ELR (cell line): ENCODE results near the gene ANKRD18A.
"Not testable (repeated sequence)": the region's sequence is repeated elsewhere in the genome, so short reads cannot be mapped to it uniquely, and the experiment has no call there.

Experiments
- DNase-seq: peaks from one replicate; pipeline ENCODE4 v3.0.0-alpha.2; 2015; ENCODE audit warnings: low read depth

The ANKRD18A gene

DNA sequence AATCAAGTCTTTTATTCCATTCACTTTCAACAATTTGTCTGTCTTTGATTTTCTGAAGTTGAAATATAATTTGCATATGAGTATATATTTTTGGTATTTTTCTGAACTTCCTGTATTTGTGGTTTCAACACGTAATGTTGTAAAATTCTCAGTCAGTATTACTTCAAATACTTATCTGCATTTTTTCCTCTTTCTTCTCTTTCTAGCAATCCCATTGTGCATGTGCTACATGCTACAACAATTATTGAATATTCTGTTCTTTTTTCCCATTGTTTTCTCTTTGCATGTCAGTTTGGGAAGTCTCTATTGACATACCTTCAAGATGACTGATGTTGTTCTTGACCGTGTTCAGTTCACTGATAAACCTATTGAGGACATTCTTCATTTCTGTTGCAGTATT, 5.6 kb upstream of the ANKRD18A start:
- DNase-seq, result no peak

DNA sequence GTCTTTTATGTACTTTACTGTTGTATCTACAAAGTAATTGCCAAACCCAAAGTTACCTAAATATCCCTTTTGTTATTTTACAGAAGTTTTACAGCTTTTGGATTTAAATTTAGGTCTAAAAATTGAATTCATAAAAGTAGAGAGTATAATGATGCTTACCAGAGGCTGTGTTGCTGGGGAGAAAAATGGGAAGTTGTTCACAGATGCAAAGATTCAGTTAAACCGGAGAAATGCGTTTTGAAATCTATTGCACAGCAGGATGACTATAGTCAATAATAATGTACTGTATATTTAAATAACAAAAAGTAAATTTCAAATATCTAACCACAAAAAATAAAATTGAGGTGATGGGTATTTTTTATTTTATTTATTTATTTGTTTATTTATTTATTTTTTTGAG, 2.6 kb upstream of the ANKRD18A start:
- no peak for DNase-seq

DNA sequence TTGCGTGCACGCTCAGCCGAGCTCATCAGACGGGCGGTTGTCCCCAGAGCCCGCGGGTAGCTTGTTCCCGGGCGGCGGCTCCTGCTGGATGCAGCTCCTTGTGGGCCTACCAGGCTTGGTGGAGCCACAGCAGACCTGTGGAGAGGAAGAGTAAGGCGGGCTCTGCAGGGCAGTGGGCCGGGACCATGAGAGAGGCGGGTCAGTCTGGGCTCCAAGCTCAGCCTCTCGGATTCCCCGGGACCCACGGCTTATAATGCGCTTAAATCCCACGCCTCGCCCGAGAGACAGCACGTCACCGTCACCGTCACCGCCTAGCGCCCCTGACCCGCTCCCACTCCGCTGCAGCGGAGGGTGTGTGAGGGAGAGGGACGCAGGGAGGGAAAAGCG, 1.9 kb upstream of the ANKRD18A start:
- no peak for DNase-seq

DNA sequence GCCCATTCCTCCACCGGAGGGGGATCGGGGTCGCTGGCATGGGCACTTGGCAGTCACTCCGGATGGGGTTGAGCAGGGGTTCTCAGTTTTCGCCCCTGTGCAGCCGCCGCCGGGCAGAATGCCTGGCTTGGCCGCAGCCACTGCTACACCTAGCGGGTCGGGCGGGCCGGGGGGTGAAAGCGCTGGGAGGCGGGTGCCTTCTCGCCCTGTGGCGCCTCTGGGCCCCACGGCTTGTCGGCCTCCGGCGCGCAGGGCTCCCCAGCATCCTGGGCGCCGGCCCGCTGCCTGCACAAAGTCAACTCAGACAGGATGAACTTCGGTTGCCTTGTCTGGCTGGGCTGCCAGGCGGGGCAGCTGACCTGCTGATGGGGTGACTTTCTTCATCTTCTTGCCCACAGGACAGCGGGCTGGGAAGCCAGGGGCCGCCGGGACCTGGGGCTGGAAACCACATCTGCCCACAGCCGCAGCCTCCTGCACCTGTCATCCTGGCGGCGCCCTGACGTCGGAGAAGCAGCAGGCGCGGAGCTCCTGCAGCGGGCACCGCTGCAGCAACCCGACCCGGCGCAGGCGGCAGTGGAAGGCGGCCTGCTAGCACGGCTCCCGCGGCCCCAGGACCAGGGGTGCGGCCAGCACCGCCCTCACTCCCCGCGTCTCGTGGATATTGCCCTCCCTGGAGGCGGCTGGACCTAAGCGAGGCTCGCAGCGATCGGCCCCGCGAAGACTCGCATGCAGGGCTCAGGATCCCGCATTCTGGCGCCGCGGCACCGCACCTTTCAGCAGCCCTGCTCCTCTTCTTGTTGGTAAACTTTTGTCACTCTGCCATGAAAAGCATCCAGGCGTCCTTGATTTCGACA, 1.3 kb upstream of the ANKRD18A start:
- no peak for DNase-seq

DNA sequence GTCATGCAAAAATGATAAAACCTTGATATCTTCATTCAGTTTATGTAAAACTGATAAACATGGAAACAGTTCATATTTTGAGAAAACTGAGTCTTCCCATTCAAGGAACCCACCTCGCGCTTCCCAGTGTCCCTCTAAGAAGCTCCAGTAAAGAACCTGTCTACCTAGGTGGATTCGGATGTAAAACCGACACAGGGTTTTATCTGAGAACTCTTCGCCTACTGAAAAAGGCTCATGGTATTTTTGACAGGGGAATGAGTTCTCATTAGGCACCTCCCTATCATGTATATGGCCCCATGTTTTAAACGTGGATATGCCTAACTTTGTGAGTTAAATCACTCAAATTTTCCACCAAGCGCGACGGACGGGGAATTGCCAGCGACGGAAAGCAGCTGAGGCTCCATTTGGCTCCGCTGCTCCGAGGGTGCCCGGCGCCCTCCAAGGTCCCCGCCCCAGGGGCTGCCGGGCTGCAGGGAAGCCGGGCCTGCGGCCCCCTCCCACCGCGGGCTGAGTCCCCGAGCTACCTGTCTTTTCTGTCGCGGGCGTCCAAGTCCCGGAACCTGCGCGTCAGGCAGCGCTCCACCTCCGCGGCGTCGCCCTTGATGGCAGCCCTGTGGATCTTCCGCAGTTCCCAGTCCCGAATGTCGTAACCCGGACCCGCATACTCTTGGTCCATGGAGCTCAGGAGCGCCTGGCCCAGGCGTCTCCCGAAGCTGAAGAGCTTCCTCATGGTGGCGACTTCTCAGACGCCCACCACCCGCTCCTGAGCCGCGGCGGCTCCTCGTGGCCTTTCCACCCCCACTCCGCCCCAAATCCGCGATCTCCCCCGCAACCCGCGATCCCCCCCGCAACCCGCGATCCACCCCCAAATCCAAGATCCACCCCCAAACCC, 594 bp downstream of the ANKRD18A start:
- DNase-seq, result no peak

DNA sequence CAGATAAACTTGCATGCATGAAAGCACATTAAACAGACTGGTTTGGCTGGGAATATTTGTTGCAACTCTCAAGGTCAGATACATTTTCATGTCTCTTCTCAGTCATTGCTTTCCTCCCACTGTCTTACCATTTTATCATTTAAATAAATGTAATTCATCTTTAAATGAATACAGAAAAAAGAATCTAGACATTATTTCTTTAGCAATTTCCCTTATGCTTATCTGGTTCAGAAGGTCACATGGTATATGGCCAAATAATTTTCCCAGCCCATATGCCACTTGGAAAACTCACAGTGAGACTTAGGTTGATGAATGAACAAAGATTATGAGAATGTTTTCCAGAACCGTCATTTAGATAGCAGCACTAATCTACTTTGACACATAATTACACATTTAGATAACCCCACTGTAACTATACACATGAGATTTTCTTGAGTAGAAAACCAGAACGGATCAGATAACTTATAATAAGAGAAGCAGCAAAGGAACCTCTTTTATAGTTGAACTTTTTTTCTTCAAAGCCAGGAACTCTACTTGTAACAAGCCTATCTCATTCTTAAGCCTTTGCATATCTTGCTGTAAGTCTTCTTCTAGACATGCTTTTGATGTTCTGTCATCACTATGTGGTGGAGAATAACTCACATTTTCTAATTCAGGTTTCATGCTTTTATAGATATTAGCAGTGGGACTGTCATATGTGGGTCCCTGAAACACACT, 22.2 kb downstream of the ANKRD18A start:
- DNase-seq, result not testable (repeated sequence)

DNA sequence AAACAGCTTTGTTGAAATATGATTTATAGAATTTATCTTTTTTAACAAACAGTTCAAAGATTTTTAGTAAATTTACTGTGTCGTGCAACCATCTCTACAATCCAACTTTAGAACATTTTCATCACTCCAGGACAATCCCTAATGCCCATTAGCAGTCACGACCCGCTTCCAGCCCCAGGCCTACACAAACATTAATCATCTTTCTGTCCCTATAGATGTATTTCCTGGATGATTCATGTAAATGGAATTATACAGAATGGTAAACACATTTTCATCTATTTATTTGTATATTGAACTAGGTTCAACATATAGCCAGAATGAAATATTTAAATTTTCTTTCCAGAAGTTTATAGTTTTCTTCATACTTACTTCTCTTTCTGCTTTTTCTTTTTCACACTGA, 25.3 kb downstream of the ANKRD18A start:
- DNase-seq, result not testable (repeated sequence)

DNA sequence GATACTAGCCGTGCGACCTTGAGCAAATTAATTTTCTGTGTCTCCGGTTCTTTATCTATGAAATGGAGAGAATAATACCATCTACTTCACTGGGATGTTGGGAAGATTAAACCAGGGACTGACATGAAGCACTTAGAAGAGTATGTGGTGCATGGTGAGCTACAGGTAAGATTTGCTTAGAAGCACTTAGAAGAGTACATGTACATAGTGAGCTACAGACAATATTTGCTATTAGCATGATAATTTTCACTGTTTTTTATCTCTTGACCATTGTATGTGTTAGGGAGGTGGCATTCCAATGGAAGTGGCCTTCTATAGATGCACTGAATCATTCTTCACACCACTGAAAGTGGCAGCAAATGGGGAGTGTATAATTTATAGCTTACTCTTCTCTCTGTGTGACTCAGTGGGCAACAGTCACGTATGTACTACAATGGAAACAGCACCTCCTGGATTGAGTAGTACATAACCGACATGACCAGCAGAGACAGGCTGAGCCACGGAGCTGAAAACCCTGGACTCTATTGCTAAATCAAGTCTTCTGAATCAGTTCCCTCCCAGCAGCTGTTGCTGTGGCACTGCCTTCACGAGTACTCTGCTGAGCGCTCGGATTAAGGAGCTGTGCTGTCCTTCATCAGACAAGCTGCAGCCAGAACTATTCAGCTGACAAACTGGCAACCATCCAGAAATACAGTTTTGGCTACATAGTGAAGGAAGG, 28.9 kb downstream of the ANKRD18A start:
- not testable (repeated sequence) for DNase-seq

DNA sequence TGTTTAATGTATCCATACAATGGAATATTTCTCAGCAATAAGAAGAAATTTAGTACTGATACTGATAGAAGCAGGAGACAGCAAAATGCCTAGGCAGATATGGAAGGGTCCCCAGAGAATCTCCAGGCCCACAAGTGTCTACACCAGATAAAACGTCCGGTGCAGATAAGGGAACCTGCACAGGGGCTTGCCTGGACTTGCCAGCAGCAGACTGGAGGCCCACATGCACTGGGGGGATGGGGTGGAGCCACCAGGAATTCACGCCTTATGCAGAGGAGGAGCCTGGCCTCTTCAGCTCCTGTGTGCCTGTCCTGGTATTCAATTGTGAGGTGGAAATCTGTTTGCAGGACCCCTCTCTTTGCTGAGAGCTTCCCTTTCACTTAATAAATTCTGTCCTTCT, 36.6 kb downstream of the ANKRD18A start:
- DNase-seq, result not testable (repeated sequence)

DNA sequence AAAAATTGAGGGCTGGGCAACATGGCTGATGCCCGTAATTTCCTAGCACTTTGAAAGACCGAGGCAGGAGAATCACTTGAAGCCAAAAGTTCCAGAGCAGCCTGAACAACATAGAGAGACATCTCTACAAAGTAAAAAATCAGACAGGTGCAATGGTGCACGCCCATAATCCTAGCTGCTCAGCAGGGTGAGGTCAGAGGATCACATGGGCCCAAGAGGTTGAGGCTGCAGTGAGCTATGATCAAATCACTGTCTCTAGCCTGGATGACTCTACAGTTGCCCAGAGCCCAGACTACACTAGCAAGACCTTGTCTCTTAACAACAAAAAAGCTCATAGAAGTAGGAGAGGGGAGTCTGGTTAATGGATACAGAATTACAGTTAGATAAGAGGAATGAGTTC, 40.3 kb downstream of the ANKRD18A start:
- not testable (repeated sequence) for DNase-seq

DNA sequence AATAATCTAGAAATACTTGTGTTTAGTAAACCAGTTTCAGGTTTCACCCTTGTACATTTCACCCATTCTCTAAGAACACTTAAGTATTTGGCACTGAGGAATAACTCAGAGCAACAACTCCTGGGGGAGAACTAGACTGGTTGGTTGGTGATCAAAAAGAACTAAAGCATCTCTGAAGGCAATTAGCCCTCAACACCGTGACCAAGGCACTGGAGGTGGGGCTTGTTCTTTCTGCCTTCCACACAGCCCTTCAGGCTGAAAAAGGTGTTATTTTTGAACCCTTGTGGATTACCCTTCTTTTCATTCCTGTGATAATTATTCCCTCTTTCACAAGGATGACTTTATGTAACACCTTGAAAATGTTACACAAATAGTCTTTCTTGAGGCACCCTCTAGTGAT, 44.2 kb downstream of the ANKRD18A start:
- not testable (repeated sequence) for DNase-seq

DNA sequence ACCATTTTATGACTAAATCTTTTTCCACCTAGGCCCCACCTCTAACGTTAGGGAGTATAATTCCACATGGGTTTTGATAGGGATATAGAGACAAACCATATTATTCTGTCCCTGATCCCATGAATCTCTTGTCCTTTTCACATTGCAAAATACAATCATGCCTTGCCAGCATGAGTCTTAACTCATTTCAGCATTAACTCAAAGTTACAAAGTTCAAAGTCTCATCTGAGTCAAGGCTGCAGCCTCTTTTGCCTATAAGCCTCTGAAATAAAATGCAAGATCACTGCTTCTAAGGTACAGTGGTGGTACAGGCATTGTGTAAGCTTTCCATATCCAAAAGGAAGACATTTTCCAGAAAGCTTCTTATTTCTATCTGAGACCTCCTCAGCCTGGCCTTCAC, 54.3 kb downstream of the ANKRD18A start:
- not testable (repeated sequence) for DNase-seq

DNA sequence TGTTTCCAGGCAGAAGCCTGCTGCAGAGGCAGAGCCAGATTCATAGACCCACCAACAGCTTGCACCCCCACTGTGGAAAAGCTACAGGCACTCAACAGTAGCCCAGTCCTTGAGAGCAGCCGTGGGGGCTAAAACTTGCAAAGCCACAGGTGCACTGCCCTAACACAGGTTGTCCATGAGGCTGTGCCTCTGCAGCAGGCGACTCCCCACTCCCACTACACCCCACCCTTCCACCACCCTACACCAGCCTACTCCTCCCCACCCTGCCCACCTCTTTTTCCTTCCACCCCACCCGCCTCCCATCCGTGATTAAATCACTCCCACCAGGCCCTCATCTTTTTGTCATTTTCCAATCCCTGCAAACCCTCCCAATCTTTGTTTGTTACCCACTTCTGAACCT, 55.2 kb downstream of the ANKRD18A start:
- not testable (repeated sequence) for DNase-seq

DNA sequence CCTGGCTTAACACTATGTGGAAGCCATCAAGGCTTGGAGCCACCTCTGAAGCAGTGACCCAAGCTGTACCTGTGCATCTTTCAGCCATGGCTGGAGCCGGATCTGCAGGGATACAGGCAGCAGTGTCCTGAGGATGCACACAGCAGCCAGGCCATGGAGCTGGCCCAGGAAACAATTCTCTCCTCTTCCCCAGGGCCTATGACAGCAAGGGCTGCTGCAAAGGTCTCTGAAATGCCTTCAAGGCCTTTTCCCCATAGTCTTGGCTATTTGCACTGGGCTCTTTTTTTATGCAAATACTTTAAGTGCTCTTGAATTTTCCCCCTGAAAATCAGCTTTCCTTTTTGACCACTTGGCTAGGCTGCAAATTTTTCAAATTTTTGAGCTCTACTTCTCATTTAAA, 56.5 kb downstream of the ANKRD18A start:
- not testable (repeated sequence) for DNase-seq

DNA sequence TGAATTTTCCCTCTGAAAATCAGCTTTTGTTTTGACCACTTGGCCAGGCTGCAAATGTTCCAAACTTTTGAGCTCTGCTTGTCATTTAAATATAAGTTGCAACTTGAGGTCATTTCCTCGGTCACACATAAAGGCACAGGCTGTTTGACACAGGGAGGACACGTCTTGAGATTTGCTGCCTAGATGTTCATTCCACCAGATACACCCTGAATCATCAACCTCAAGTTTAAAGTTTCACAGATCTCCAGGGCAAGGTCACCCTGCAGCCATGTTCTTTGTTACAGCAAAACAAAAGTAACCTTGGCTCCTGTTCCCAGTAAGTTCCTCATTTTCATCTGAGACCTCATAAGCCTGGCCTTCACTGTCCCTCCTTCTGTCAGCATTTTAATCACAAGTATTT, 59.3 kb downstream of the ANKRD18A start:
- not testable (repeated sequence) for DNase-seq

DNA sequence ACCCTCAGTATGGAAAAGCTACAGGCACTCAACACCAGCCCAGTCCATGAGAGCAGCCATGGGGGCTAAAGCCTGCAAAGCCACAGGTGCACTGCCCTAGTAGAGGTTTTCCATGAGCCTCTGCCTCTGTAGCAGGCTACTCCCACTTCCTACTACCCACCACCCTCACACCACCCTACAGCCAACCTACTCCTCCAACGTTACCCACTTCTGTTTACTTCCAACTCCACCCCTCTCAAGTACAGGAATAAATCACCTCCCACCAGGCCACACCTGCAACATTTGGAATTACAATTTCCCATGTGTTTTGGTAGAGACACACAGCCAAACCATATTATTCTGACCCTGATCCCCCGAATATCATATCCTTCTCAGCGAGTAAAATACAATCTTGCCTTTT, 61.2 kb downstream of the ANKRD18A start:
- DNase-seq, result not testable (repeated sequence)

DNA sequence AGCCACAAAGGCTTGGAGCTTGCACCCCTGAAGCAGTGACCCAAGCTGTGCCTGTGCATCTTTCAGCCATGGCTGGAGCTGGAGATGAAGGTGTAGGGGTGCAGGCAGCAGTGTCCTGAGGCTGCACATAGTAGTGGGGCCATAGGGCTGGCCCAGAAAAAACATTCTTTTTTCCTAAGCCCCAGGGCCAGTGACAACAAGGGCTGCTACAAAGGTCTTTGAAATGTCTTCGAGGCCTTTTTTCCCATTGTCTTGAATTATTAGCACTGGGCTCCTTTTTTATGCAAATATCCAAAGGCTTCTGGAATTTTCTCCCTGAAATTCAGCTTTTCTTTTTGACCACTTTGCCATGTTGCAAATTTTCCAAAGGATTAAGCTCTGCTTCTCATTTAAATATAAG, 62.6 kb downstream of the ANKRD18A start:
- DNase-seq, result not testable (repeated sequence)

DNA sequence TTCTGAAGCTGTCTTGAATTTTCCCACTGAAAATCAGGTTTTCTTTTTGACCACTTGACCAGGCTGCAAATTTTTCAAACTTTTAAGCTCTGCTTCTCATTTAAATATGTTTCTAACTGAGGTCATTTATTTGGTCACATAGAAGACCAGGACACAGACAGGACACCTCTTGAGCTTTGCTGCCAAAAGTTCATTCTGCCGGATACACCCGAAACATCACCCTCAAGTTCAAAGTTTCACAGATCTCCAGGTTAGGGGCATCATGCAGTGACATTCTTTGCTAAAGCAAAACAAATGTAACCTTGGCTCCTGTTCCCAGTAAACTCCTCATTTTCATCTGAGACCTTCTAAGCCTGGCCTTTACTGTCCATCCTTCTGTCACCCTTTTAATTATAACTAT, 65.4 kb downstream of the ANKRD18A start:
- DNase-seq, result not testable (repeated sequence)

DNA sequence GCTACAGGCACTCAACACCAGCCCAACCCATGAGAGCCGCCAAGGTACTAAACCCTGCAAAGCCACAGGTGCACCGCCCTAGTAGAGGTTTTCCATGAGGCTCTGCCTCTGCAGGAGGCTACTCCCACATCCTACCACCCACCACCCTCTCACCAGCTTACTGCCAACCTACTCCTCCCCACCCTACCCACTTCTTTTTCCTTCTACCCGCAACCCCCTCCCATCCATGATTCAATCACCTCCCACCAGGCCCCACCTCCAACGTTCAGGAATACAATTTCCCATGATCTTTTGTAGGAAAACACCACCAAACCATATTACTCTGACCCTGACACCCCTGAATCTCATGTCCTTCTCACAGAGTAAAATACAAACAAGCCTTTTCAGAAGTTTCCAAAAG, 67.4 kb downstream of the ANKRD18A start:
- DNase-seq, result not testable (repeated sequence)

DNA sequence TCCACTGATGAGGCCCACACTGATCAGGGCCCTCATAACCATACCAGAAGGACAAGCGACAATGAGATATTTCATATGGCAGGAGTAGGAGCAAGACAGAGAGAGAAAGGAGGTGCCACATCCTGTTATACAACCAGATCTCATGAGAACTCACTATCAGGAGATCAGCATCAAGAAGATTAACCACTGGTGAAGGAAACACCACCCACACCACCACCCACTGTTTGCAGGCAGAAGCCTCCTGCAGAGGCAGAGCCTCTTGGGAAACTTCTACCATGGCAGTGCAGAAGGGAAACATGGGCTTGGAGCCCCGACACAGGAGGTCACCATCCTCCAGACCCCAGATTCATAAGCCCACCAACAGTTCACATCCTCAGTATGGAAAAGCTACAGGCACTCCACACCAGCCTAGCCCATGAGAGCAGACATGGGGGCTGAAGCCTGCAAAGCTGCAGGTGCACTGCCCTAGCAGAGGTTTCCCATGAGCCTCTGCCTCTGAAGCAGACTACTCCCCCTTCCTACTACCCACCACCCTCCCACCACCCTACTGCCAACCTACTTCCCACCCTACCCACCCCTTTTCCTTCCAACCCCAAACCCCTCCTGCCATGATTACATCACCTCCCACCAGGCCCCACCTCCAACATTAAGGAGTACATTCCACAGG, 73.8 kb downstream of the ANKRD18A start:
- not testable (repeated sequence) for DNase-seq

DNA sequence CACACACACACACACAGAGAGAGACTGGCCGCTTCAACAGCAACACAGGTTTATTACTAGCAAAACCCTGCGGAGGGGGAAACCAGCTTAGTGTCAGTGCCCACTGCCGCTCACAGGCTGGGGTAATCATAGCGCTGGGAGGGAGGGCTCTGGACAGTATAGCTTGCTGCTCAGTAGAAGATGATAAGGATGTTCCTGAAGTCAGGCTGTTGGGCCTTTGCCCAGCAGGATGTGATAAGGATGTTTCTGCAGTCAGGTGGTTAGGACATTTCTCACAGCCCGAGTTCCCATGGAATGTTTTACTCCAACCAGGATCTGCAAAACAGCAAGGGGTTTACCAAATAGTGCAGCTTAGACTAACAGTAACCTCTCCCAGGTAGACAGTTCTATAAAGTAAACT, 79.9 kb downstream of the ANKRD18A start:
- not testable (repeated sequence) for DNase-seq
